HG02852 (cell line): Measurements from ENCODE around the gene DNAJC2.
A peak's percentile ranks its signal among the peaks of the same experiment; 100 is the strongest.
"Not testable (repeated sequence)": the region's sequence is repeated elsewhere in the genome, so short reads cannot be mapped to it uniquely, and the experiment has no call there.

Experiments
- ATAC-seq: cut with Tn5 transposase; IDR thresholded peaks from one replicate; pipeline ENCODE4 v1.9.1; 2021; ENCODE audit warnings: mild to moderate bottlenecking, moderate library complexity; ENCODE audit not compliant: unreplicated experiment

Gene DNAJC2

DNA sequence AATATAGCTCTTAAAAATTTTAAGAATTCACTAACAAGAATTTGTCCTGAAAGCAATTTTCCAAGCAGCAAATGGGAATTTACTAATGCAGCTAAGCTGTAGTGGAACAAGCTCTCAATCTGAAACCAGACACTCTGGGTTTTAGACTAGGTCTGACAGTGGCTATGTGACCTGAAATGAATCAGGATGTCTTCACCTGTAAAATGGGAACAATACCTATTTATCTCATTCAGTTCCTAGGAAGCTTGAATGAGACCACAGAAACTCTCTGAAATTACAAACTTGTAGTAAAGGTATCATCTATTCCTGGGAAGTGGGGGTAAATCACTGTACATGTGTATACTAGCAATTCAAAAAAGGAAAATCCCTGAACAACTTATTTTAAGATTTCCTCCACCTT is 1.2 kb downstream of the DNAJC2 start:
- no peak for ATAC-seq

DNA sequence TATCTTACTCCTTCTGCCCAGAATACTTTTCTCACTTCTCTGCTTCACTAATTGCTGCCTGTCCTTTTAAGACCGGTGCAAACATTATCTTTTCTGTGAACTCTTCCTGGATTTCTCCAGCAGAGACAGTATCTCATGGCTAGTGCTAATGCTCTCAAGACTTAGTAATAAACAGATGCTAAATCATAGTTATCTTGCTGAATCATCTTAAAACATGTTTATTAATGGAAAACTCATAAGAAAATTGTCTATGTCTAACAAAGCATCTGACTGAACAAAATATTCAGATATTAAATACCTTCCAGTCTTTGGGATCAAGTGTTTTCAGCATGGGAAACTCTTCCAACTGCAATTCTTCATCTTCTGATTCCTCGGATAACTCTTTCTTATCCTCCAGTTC is 3.1 kb downstream of the DNAJC2 start:
- no peak for ATAC-seq

DNA sequence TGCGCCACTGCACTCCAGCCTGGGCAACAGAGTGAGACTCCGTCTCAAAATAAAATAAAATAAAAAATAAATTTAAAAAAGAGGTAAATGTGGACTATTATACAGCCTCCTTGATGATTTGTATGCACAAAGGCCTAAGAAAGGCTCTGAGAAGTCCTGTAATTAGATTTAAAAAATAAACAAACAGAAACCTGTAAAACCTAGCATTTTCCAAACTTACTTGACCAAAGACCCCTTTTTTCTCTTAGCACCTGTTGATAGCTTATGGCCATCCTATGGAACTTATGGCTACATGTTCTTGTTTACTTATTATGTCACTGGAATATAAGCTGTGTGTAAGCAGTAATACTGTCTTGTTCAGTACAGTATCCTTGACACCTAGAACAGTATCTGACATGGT is 5.7 kb downstream of the DNAJC2 start:
- ATAC-seq = no peak

GRCh38 chr7:103336761-103337160 is 7.8 kb downstream of the DNAJC2 start:
- no peak for ATAC-seq

DNA sequence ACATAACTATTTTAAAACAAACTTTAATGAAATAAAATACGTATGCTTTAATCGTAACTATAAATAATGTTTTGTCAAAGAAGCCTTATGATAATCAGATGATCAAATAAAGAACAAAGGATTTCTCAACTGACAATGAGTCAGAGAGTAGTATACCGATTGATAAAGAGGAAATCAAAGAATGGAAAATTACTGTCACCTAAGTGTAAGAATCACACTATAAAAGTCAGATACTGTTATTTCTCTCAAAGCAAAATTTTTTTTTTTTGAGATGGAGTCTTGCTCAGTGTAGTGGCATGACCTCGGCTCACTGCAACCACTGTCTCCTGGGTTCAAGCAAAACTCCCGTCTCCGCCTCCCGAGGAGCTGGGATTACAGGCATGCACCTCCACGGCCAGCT is 18.8 kb downstream of the DNAJC2 start:
- no peak for ATAC-seq

GRCh38 chr7:103317009-103317408 is 27.6 kb downstream of the DNAJC2 start:
- no peak for ATAC-seq

DNA sequence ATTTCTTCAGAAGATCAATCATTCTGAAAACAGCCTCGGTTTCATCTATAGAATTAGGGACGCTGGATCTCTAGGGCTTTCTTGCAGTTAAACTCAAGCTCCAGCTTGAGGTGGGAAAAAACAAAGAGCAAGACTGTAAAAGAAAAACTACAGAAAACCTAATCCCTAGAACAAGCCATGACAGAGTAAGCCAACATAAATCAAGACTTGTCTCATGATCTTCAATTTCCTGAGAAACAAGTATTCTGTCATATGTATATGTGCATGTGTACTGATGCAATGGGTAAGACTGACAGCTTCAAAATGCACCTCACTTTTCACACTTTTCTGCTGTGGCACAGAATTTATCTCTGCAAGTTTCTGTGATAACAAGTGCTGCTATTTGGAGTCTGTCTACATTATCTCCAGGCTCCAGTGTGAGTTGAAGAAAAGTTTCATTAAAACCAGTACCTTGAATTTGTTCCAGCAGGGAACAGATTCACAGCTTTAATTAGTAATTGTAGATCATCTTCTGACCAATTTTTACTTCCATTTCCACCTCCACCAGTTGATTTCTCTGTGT is 28.1 kb downstream of the DNAJC2 start:
- no peak for ATAC-seq

- no peak for ATAC-seq
Observed at GRCh38 chr7:103314852-103315251, 29.7 kb downstream of the DNAJC2 start.

GRCh38 chr7:103307503-103308231 is 36.9 kb downstream of the DNAJC2 start:
- no peak for ATAC-seq

- no peak for ATAC-seq
Observed at GRCh38 chr7:103301441-103301840, 43.1 kb downstream of the DNAJC2 start.

GRCh38 chr7:103299660-103300059 is 44.9 kb downstream of the DNAJC2 start:
- ATAC-seq = no peak

DNA sequence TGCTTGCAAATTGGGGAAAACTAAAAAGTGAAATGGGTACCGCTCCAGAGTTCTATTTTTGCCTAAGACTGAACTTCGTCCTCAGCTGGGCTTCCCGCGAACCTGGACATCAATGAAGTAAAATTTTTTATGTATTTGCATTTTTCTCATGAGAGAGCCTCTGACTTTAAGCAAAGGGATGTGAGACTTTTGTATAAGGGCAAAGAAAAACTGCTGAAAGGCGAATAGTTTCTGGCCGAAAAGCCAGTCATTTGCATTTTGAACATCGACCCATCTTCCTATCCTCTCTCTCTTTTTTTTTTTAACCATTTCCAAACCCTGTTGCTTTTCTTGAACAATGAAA is 46.8 kb downstream of the DNAJC2 start:
- ATAC-seq = peak; percentile 25

DNA sequence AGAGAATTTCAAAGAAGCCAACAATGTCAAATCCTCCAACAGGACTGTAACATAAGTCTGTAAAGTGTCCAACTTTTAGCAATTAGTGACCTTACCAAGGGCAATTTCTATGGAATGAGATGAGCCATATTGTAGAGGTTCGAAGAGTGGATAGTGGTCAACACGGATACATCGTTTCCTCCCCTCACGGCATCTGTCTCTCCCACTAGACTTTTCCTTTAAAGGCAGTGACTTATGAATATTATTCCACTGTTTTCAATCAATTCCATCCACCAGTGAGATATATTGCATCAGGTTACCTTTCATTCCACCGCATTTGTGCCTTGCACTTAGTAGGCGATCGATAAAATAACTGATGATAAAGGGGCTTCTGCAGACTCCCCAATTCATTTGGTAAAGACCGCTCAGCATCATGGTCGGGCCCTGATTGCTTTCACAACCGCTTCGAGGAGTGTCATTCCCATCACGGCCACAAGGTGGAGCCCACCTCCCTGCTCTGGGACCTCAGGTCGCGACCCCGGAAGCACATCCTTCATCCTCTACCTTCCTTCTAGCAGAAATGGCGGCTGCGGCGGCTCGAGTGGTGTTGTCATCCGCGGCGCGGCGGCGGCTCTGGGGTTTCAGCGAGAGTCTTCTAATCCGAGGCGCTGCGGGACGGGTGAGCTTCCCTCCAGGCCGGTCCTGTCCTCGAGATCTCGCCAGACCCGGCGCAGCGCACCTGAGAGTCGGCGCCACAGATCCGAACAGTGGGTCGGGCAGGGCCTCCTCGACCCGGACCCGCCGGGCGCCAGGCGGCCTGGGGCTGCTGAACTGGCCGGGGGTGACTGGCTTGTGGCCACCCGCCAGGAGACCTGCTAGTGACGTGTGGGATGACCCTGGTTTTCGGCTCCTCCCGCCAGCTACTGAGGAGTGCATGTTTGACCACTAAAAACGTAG is 47.4 kb downstream of the DNAJC2 start, which contains the start of gene PMPCB:
Gene PMPCB, plus strand, starts transcription at position 535 of the 936 bp plus-strand sequence. Its CDS starts 25 bp downstream, at position 560.
- ATAC-seq = peak; percentile 92

DNA sequence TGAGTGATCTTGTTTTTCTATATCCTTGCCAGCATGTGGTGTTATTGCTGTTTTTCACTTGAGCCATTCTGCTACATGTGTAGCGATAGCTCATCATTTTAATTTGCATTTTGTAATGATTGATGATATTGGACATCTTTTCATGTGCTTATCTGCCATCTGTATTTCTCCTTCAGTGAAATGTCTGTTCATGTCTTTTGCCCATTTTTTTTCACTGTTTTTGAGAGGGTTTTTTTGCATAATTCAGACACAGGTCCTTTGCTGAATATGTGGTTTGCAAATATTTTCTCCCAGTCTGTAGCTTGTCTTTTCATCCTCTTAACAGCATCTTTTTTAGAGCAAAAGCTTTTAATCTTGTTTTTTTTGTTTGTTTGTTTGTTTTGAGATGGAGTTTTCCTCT is 51.0 kb downstream of the DNAJC2 start:
- ATAC-seq = no peak

- no peak for ATAC-seq
Observed at GRCh38 chr7:103292122-103292521, 52.4 kb downstream of the DNAJC2 start.

DNA sequence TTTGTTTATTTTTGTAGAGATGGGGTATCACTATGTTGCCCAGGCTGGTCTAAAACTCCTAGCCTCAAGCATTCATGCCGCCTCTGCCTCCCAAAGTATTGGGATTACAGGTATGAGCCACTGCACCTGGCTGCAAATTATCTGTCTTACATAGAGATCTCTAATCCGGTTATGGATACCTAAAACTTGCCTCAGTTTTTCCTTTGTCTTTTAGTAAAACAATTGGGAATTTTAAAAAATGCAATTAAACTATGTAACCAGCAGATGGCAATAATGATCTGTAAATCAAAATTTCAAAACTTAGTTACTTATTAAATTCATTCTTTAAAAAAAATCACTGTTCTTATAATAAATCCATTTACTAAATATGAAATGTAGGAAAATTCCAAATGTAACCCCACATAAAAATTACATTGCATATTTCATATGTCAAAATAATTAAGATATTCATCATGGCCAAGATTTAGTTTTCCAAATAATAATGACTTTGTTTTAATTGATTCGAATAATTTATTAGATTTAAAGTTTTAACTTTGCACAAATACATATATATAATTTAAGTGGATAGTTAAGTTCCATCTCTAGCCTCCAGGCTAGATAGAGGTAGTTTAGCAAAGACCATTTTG is 61.7 kb downstream of the DNAJC2 start:
- not testable (repeated sequence) for ATAC-seq

DNA sequence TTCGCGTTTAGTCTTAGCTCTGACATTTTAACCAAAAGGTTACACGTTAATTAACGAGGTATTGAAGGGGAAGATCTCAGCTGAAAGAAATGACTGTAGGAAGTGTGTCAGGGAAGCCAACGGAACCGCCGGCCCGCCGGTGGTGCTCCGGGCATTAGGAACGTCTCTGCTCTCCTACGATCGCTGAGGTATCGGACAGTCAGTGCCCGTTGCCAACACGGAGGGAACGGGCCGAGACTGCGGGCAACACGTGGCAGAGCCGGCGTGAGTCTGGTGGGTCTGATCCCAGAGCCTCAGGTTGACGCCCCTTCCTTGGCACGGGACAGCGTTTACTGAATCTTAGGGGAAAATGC is 63.8 kb downstream of the DNAJC2 start:
- ATAC-seq = peak; percentile 5

DNA sequence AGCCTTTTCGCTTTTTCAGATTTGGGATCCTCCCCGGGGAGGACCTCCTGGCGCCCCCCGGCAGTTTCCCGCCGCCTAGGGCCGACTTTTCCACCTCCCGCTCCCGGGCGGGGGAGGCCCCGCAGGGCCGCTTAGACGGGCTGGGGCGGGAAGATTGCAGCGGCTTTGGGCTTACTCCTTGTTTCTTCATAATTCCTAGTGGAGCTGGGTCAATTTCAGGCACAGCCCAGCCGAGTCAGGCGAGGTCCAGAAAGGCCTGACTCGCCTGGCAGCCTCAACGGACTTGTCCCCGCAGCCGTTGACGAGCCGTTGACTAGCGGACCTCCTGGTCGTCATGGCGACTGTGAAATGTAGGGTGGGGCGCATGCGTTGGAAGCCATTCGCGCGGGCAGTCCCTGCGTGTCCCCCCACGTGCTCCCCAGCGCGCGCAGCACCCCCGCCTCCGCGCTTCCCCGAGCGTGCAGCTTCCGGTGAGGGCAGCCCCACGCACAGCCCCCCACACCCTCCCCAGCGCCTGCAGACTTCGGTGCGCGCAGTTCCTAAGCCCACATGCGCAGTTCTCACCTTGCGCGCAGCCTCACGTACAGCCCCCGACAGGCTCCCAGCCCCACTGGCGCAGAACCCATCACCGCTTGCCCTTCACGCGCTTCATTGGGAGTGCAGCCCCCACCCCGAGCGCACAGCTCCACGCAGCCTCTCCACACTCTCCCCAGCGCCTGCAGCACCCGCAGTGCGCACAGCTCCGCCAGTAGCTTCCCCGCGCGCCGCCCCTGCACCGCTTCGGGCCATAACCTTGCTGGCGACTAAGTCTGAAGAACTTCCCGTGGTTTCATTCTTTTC is 64.4 kb downstream of the DNAJC2 start:
- ATAC-seq = peak; percentile 94

- ATAC-seq = peak; percentile 47
Observed at GRCh38 chr7:103279636-103279962, 65.0 kb downstream of the DNAJC2 start.

DNA sequence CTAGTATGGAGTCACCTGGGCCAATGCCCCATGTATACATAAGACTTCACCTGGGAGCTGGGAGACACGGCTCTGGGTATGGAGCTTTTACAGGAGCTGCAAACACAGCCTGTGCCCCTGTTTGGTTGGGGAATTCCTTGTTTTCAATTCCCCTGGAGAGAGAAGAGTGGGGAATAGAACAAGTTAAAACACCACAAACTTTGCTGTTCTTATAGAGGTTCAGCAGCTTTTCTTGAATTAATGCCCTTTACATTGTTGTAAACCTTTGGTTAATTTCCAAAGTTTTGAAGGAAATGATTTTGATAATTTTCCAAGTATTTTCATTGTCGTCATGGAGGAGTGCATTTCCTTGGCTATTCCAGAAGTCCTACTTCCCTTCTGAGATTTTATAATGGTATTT is 66.4 kb downstream of the DNAJC2 start:
- ATAC-seq = not testable (repeated sequence)

- not testable (repeated sequence) for ATAC-seq
Observed at GRCh38 chr7:103274867-103275266, 69.7 kb downstream of the DNAJC2 start.
